Activated CD4-positive, alpha-beta T cell treated with anti-CD3 and anti-CD28 coated beads for 48 hours (primary cell): ENCODE data around the gene APAF1.
"Not testable (repeated sequence)": the region's sequence is repeated elsewhere in the genome, so short reads cannot be mapped to it uniquely, and the experiment has no call there.

Experiments
- DNase-seq: peaks from one replicate; pipeline ENCODE4 v3.0.0-alpha.2; 2020

Gene APAF1

DNA sequence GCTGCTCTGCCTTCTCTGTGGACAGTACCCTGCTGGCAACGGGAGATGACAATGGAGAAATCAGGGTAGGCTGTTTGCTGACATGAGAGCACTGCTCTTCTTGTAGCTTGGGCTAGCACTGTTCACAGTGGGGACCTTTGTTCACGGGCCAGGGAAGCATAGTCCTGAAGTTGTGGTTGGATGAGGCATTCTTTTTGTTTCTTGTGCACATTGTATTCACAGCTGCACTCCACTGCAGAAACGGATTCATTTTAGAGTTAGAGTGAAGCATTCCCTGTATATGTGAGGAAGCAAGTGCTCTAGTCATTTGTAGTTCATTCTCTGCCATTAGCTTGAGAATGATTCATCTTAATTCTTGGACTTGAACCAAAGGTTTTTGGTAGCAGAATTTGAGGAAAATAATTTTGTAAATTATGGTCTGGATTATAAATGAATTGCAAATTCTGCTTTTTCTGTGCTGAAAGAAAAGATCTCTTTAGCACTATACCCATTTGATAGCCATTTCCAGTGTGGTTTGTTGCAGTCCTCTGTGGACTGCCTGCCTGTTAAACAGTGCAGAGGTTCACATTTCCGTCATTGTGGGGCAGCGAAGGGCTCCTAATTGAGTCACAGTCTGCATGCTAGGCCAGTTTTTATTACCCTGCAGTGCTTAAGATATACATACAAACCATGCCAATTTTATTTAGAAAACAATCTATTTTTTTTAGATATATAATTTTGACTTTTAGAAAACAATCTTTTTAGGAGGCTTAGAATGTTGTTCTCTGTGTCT lies 80.6 kb downstream of the APAF1 start:
- peak; percentile 79 for DNase-seq

DNA sequence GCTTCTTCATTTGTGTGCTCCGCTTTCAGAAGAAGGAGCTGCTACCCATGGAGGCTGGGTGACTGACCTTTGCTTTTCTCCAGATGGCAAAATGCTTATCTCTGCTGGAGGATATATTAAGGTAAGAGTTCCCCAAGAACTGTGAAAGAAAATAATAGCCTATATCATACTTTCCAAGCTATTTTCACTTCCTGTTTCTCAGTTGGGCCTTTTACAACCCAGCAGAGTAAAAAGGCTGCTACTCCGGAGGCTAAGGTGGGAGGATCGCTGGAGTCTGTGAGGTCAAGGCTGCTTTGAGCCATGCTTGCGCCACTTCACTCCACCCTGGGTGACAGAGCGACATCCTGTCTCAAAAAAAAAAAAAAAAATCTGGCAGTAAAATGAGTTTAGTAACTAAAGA lies 82.1 kb downstream of the APAF1 start:
- no peak for DNase-seq

- no peak for DNase-seq
These were observed 85.3 kb downstream of the APAF1 start for GRCh38 chr12:98730412-98730811.

GRCh38 chr12:98733667-98734350 lies 88.7 kb downstream of the APAF1 start:
- no peak for DNase-seq

GRCh38 chr12:98735821-98736220 lies 90.7 kb downstream of the APAF1 start:
- no peak for DNase-seq

- DNase-seq = no peak
These were observed 91.5 kb downstream of the APAF1 start for GRCh38 chr12:98736352-98737321.

DNA sequence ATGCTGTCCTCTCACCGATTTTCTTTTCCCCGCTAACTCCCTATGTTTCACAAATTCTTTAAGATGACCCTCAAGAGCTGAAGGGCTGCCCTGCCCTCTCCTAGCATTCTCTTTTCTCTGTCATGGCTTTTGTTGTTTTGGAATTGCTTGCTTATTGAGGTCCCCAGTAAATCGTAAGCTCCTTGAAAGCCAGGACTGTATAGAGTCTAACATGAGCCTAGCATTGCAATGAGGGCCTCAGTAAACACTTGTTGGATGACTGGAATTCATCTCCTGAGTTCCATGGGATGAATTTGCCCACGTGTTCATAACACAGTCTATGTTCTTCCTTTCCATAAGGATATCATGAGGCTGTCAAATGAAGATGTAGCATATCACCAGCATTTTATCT lies 92.2 kb downstream of the APAF1 start:
- no peak for DNase-seq

- DNase-seq = no peak
These were observed 92.9 kb downstream of the APAF1 start for GRCh38 chr12:98738002-98738401.

GRCh38 chr12:98738539-98738938 lies 93.4 kb downstream of the APAF1 start:
- DNase-seq = peak; percentile 27

- no peak for DNase-seq
These were observed 95.7 kb downstream of the APAF1 start for GRCh38 chr12:98740751-98741150.

- peak; percentile 70 for DNase-seq
These were observed 96.1 kb downstream of the APAF1 start for GRCh38 chr12:98741196-98741555.

GRCh38 chr12:98741556-98742265 lies 96.6 kb downstream of the APAF1 start:
- DNase-seq = peak; percentile 67

- DNase-seq = peak; percentile 71
These were observed 98.4 kb downstream of the APAF1 start for GRCh38 chr12:98743362-98743953.

GRCh38 chr12:98744680-98745079 lies 99.6 kb downstream of the APAF1 start:
- DNase-seq = no peak

- peak; percentile 57 for DNase-seq
These were observed 100.7 kb downstream of the APAF1 start for GRCh38 chr12:98745578-98746391.

GRCh38 chr12:98748463-98748862 lies 103.4 kb downstream of the APAF1 start:
- DNase-seq = no peak

DNA sequence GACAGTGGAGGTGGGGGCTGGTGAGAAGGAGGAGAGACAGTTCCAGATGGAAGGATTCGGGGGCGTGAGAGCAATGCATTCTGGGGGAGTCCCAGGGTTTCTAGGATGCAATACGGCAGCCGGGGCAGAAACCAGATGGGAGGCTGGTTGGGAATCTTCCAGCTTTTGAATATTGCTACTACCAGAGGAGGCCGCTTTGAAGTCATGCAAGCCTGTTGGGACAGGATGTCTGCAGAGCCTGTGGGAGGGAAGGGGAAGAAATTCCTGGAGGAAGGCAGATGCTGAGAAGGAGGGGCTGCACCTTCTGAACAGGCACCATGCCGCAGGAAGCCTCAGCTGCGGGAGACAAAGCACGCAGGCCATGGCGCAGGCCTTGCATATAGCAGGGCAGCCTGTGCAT lies 105.4 kb downstream of the APAF1 start:
- DNase-seq = no peak

DNA sequence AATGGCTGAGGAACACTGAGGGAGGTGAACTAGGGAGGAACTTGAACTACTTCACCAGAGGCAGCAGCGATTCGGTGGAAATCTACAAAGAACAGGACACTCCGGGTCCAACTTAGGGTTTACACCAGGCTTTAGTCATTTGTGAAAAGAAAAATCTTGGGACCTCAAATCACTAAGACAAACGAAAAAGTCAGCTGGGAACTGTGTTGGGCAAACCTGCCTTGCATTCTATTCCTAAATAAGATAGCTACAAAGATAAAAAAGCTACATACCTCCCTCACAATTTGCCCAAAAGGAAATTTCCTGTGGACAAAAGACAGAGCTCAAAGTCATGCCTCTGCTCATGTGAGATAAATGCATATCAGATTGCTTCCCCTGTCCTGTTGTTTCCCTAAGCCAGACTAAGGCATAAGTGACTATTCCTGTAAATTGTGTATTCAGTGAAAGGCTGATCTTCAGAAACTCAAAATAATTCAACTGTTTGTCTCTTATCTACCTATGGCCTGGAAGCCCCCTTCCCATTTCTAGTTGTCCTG lies 106.6 kb downstream of the APAF1 start:
- DNase-seq = no peak

GRCh38 chr12:98752726-98753125 lies 107.6 kb downstream of the APAF1 start:
- DNase-seq = no peak

GRCh38 chr12:98754095-98754494 lies 109.0 kb downstream of the APAF1 start:
- DNase-seq = peak; percentile 42

- DNase-seq = not testable (repeated sequence)
These were observed 110.8 kb downstream of the APAF1 start for GRCh38 chr12:98755855-98756254.
